Osteoblast (primary cell): ENCODE results near the gene C1QTNF9B. TPM values are rescaled to one million over a fixed set of nuclear protein-coding genes. Genes with fewer than 3 reads are reported as not detected.

Experiments used
- DNase-seq: peaks from one replicate; pipeline ENCODE4 v3.0.0; 2011; ENCODE audit warnings: low spot score, mixed read lengths; ENCODE audit not compliant: insufficient read length; ENCODE audit errors: missing footprints
- H2AFZ ChIP-seq: 2 replicates; pipeline ENCODE4 v1.6.0; 2011; ENCODE audit warnings: mild to moderate bottlenecking, low read length
- H3K27ac ChIP-seq: 2 replicates; pipeline ENCODE4 v1.5.1; 2011; ENCODE audit warnings: mild to moderate bottlenecking, low read depth, low read length, moderate library complexity
- H3K27me3 ChIP-seq: 2 replicates; pipeline ENCODE4 v1.6.0; 2012; ENCODE audit warnings: mild to moderate bottlenecking, control low read depth, inconsistent platforms, low read length, moderate library complexity; ENCODE audit not compliant: insufficient read depth
- H3K36me3 ChIP-seq: 2 replicates; pipeline ENCODE4 v1.5.1; 2011; ENCODE audit warnings: mild to moderate bottlenecking, low read length, control low read depth, moderate library complexity; ENCODE audit not compliant: insufficient read depth
- H3K4me1 ChIP-seq: 2 replicates; pipeline ENCODE4 v1.5.1; 2011; ENCODE audit warnings: mild to moderate bottlenecking, low read length, control low read depth, moderate library complexity; ENCODE audit not compliant: insufficient read depth
- H3K4me2 ChIP-seq: 2 replicates; pipeline ENCODE4 v1.6.0; 2011; ENCODE audit warnings: mild to moderate bottlenecking, low read length; ENCODE audit not compliant: insufficient read depth
- H3K4me3 ChIP-seq: fragments of 200-600 bp; sonication (generic); 3 replicates; pipeline ENCODE4 v1.5.1; 2012; ENCODE audit warnings: mild to moderate bottlenecking, low read length, inconsistent platforms; ENCODE audit not compliant: insufficient read depth
- H3K79me2 ChIP-seq: 2 replicates; pipeline ENCODE4 v1.6.0; 2012; ENCODE audit warnings: mild to moderate bottlenecking, low read length, control low read depth, inconsistent platforms; ENCODE audit not compliant: insufficient read depth
- H3K9me3 ChIP-seq: 2 replicates; pipeline ENCODE4 v1.5.1; 2011; ENCODE audit warnings: low read depth, low read length, control low read depth
- H4K20me1 ChIP-seq: 2 replicates; pipeline ENCODE4 v1.6.0; 2012; ENCODE audit warnings: mild to moderate bottlenecking, low read length, control low read depth; ENCODE audit not compliant: insufficient read depth
- CTCF ChIP-seq: IDR thresholded peaks from 2 replicates; pipeline ENCODE4 v1.5.1; 2011; ENCODE audit warnings: mild to moderate bottlenecking, low read depth, low read length, moderate library complexity; ENCODE audit errors: extremely low read depth
- total RNA-seq: library from RNA; depleted of rRNA; stranded (reverse); fragments of >200 nt; gene quantifications from 2 replicates; pipeline ENCODE4 v1.2.3, GENCODE V29; 2012

Gene C1QTNF9B
- total RNA-seq, 1 donor, result not detected

GRCh38 chr13:23843436-23843835, 53.9 kb downstream of the C1QTNF9B start:
- no peaks in the 10 kb centered on the region for H3K4me1 ChIP-seq
- H3K4me3 ChIP-seq, result no peak overlapping the region
- no peaks in the 10 kb centered on the region for H3K36me3 ChIP-seq
- no peaks in the 10 kb centered on the region for H3K79me2 ChIP-seq
- no peak overlapping the region for H2AFZ ChIP-seq
- no peak for DNase-seq
- H4K20me1 ChIP-seq, result no peaks in the 10 kb centered on the region
- no peak for TF ChIP-seq CTCF
- H3K4me2 ChIP-seq, result no peak overlapping the region
- H3K9me3 ChIP-seq, result no peaks in the 10 kb centered on the region
- no peaks in the 10 kb centered on the region for H3K27me3 ChIP-seq
- no peak overlapping the region for H3K27ac ChIP-seq

GRCh38 chr13:23842406-23842805, 54.9 kb downstream of the C1QTNF9B start:
- DNase-seq, result no peak
- Histone ChIP-seq H3K36me3 (no peaks in the 10 kb centered on the region), H2AFZ (no peak overlapping the region), H3K4me3 (no peak overlapping the region), H3K9me3 (no peaks in the 10 kb centered on the region), H3K27me3 (no peaks in the 10 kb centered on the region), H3K27ac (no peak overlapping the region), H3K4me1 (no peaks in the 10 kb centered on the region), H3K4me2 (no peak overlapping the region), H4K20me1 (no peaks in the 10 kb centered on the region), H3K79me2 (no peaks in the 10 kb centered on the region)
- TF ChIP-seq CTCF, result no peak

Other genes with a start within 250 kb of the C1QTNF9B start
- 29.3 and 33.3 TPM in 2 replicates for gene MIPEP, start 8.1 kb downstream of the C1QTNF9B start, total RNA-seq